GM18909 (cell line): ENCODE results near the gene PANK1.
A peak's percentile ranks its signal among the peaks of the same experiment; 100 is the strongest.

Experiments used
- ATAC-seq: cut with Tn5 transposase; IDR thresholded peaks from one replicate; pipeline ENCODE4 v1.9.1; 2021; ENCODE audit warnings: mild to moderate bottlenecking; ENCODE audit not compliant: unreplicated experiment, poor library complexity

PANK1 gene

DNA sequence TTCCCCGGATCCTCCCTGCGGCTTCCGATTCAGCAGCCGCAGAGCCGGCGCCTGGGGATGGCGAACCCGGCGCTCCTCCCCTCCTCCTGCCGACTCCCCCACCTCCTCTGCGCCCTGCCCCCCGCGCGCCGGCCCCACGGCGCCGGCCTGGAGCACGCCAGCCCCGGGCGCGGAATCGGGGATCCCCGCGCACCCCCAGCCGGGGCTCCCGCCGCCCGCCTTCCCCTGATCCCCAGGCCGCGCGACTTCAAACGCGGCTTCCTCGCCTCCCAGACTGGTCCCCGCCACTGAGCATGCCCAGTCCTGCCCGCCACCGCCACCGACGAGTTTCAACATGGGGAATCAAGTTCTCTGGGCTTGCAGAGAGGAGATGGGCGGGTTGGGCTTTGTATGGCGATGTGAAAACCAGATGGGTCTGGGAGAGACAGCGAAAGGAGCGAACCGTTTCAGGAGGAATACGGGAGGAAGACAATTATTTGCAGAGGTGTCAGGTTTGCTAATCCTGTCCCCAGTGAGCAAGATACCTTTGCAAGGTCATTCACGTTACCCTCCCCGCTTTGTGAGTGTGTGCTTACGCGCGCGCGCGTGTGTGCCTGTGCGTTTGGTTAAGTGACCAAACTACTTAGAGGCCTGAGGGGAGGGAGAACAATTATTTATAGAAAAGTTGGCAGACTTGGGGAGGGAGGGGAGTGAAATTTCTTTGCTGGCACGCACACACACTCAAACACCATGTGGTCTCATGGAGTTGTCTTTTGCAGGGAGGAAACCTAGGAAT is at the start of gene PANK1:
PANK1 (minus strand) TSS at position 276 of the 775 bp plus-strand sequence. CDS start 351 bp downstream, outside the sequence.
- peak; percentile 51 for ATAC-seq

DNA sequence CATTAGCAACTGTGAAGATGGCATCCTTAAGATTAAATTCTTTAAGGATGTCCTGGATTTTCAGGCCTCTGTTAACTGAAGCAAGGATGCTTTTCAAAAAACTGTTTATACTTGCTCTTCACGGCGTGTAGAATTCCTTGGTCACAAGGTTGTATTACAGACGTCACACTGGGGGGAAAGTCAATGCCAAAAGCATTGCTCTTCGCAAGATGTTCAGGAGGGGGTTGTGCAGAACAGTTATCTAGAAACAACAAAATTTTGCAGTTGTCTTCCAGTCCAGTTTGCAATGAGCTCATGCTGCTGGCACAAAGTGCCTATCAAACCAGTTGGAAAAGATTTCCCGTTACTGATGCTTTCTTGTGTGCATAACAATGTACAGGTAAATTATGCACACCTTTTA is 48.1 kb upstream of the PANK1 start:
- ATAC-seq, result no peak

DNA sequence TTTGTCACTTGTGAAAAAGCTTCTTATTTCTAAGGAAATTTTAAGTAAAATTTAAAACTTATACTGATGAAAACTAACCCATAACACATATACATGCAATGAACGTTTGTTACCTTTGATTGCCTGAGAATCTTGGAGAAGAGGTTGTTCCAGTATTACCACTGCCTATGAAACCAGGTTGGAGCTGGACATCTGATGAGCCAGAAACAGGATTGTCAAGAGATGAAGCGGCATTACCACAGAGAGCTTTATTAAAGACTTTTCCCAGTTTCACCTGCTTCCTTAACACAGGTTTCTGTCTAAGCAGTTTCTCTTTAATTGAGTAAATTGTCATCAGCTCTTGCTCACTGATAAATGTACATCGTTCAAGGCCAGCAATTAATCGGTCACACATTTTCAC is 47.4 kb upstream of the PANK1 start:
- ATAC-seq, result no peak

DNA sequence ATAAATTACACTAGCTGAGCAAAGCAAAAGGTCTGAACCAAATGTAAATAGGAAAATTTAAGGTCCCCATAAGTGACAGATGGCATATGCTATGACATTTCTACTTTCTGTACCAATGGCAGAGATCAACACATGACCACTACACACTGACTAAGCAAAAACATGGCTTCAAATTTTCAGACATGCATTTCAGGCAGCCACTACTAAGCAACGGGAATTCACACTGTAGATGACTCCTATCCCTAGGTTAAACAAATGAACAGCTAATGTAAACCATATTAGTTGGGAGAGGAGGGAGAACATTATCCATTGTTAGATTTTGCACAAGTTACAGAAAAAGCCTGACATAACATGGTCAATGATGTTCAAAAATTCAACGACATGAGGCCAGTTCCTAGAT is 45.0 kb upstream of the PANK1 start:
- ATAC-seq, result no peak

DNA sequence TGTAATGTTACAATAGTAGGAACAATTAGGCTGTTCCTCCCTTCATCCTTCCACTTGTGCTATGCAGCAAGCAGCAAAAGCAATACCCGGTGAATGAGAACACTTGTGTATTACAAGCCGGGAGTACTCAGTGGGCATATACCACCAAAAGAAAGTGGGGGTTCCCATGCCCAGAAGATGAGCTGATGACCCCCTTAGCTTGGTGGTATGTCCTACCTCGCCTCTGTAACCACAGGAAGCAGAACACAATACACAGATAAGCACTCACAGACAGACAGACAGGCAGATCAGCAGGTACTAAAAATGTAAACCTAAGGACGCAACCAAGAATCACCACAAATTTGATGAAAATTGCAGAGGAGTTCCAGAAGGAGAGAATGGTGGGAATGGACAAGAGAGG is 40.9 kb upstream of the PANK1 start:
- ATAC-seq, result no peak

DNA sequence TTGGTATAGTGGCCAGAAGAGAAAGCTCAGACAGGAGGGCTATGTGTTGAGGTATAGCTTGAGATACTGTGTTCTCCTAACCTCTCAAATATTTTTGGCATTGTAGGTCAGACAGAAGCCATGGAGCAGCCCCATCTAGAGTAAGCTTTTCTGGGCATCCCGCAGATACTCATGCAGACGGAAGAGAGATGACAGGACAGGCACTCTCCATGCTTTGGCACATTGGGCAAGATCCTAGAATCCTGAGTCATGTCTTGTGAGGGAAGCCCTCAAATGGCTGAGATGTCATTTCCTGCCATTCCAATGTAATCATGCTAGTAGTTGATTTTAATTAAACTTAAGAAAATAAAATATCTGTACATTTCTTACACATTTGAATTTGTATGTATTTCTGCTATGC is 39.6 kb upstream of the PANK1 start:
- no peak for ATAC-seq

DNA sequence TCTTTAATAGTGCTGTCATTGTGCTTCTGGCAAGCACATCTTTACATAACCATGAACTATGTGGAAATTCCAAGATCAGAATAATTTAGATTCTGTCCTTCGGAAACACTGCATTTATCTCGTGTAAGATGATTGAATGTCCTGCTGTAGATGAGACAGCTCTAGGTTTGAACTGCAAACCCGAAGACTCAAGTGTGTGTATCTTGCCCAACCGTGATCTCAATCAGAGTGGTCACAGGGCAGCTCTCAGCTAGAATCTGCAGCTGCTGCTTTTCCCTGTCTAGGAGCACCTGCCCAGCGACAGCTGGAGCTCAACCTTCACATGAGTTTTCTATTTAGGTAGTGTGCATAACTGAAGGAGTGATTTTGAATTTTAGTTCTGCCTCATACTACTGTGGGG is 38.8 kb upstream of the PANK1 start:
- ATAC-seq, result no peak

DNA sequence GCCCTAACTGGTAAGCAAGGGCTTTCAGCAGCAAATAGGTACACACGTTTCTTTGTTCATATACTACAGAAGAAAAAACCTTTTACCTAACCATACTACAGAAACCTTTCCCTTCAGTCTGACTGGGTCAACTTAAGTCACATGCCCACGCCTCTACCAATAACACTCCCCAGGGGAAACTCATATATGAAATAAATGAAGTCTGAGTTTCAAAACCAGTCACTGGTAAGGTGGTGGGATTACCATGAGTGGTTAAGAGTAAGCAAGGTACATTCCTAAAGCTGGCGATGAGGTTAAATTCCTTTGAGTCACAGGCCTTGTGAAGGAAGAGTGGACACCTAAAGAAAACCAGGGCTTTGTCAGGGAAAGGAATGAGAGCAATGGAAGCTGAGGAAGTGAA is 34.9 kb upstream of the PANK1 start:
- ATAC-seq, result no peak

DNA sequence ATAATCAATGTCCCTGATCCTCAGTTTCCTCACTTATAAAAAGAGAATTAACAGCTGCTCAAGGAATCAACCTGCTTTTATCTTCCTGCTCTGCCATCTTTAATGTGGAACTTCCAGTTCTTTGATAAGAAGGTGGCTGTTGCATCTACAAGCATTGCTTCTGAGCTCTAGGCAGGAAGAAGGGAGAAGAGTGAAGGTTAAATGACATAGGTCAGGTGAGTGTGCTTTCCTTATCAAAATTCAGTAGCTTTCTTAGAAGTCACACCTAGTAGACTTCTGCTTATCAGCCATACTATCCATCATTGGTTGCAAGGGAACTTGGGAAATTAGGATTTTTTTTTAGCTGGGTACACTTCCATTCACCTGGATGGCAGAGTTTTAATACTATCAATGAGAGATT is 32.3 kb upstream of the PANK1 start:
- no peak for ATAC-seq

DNA sequence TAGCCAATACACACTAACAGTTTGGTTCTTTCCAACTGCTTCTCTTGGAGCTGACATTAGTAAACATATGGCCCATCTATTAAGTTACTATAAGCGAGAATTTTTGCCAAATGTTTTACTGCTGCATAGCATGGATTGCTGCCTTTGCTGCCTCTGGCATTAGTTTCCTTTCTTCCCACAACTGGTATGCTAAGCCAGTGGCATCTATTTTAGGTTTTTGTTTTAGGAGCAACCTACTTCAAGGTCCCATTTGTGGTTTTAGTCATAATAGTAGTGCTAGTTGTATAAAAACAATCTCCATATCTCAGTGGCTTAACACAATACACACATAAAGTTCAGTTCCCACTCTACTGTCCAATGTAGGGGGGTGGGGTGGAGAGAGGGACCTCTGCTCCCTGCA is 25.9 kb upstream of the PANK1 start:
- ATAC-seq, result no peak

DNA sequence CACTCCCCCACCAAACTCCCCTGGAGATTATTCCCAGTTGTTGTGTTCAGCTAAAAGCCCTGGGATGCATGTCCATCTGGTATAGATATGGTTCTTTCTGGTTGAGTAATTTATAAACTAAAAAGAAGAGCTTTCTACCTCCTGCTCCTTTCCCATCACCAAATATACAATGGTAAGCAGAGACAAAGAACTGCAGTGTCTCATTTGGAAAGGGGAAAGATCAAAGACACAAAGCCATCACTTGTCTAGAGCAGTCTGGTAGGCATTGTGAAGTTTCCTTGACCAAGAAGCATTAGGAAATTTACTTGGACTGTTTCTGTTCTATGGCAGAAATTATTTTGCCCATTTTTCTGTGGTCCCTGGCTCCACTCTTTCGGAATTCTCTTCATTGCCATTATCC is 24.9 kb upstream of the PANK1 start:
- ATAC-seq, result no peak

DNA sequence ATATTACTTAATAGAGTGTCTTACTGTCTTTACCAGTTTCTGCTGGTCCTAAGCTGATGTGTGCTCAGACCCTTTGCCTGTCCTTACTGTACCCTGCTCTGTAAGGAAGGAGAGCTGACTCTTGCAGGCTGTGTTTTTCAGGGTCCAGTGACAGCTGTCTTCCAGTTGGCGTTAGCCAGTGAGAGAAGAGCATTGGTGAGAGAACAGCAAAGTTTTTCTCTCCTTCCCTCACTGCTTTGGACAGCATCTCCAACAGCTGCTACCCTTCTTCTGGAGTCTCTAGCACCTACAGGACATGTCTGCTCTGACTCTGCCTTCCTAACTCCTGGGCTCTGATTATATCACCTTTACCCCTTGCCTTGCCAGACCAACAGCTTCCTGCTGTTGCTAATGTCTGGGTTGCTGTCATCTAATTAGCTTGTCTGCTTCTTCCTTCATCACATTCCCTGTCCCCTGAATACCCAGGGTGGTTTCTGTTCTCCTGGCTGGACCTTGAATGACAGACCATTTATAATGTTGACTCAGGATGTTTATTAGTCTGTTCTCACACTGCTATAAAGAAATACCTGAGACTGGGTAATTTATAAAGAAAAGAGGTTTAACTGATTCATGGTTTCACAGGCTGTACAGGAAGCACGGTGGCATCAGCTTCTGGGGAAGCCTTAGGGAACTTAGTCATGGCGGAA is 23.5 kb upstream of the PANK1 start:
- no peak for ATAC-seq

DNA sequence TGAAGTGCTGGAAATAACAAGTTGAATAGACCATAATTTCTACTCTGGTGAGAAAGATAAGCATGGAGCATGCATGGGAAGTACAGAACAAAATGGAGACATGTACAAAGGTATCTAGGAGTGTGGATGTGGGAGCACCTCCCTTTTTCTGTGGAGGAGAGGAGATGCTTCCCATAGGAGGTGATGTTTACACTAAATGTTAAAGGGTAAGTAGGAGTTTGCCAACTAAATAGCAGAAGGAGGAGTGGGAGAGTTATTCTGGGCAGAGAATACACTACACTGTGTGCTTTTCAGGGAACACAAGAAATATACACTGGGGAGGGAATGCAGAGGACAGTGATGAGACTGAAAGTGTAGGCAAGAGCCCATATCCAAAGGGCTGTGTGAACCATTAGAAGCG is 21.1 kb upstream of the PANK1 start:
- ATAC-seq, result no peak

DNA sequence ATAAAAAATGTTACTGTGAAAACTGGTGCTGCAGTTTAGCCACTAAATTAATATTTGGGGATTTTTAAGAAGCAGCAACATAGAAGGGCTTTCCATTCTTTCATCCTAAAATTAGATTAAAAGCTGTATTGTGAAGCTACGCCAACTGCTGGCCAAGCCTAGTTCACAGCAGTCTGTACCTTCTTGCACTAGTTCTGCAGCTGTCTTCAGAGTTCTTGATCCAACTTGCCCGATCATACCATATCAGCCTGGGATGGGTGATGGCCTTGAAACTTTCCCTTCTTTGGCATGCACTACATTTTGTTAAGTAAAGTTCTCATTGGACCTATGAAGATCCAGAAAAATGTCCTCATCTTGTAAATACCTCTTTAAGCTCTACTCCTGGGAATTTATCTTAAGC is 20.3 kb upstream of the PANK1 start:
- ATAC-seq, result no peak

DNA sequence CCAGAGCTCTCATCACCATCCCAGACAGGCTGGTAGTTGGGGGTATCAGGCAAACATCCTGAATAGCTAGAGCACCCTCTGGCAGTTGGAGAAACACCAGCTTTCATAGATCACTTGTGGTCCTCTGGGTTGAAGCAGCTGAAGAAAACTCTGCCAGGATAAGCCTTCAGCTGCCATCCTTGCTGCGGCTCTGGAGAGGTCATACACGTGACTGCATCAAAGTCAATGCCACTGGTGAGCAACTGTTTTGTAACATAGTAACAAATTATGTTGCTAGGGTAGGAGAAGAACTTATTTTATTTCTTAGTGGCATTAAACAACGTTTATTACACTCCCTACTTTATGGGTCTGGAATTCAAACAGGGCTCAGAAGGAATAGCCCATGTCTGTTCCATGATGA is 19.2 kb upstream of the PANK1 start:
- ATAC-seq, result no peak

DNA sequence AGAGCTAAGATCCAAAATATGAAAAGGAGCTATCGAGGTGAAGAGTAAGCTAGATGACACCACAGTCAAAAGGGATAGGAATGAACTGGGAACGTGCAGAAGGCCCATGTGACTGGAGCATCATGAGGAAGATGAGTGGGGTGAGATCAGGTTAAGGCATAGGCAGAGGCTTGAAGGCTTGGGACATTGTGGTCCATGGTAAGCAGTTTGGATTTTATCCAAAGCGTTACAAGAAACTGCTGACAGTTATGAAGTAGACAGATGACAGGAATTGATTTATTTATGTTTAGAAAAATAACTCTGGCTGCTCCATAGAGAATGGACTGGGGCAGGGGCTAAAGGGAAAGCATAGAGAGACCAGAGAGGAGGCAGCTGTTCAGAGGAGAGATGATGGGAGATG is 18.1 kb upstream of the PANK1 start:
- no peak for ATAC-seq

DNA sequence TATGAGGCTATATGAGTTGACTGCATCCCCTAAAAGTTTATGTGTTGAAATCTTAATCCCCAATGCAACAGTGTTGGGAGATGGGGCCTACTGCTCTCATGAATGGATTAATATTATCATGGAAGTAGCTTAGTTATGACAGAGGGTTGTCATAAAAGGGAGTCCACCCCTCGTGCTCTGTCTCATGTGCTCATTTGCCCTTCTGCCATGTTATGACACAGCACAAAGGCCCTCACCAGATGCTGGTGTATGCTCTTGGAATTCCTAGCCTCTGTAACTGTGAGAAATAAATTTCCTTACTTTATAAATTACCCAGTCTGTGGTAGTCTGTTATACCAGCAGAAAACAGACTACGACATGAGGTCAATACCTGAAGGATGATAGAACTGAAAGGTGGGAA is 17.6 kb upstream of the PANK1 start:
- no peak for ATAC-seq

DNA sequence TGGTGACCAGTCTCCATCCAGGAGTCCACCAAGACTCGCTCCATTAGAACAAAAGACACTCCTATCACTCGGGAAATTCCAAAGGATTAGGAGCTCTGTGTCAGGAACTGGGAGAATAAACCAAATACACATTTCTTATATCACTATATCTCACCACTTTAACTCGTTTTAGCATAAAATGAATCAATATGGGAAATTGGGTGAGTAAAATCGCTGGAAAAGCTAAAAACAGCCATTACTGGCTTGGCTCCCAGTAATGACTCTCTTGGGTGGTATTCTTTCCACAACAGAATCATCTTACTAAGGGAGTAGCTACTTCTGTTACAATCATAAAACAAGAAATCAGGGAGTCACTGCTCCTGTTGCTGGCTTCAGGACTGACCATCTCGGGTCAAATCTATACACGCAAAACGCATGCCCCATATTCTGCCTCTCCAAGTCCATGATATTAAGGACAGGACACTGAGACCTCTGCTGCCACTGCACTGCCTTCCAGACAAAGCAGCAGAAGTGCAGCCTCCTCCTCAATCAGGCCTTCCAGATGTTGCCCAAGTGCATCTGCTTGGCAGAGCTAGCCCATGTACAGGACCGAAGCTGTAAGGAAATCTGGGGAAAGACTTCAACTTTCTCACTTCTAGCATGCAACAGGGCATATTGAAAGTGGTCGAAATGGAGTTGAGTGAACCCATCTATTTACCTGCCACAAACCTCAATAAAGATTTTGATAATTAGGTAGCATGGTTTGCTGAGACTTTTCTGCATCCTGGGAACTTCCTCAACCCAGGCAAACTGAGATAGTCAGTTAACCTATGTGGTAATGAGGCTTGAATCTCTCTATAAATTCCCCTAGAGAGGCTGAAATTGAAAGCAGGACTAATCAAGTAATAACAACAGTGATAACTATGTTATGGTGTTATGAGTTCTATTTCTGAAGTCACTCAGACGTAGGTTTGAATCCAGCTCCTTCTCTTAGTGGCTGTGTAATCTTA is 14.4 kb upstream of the PANK1 start:
- no peak for ATAC-seq

DNA sequence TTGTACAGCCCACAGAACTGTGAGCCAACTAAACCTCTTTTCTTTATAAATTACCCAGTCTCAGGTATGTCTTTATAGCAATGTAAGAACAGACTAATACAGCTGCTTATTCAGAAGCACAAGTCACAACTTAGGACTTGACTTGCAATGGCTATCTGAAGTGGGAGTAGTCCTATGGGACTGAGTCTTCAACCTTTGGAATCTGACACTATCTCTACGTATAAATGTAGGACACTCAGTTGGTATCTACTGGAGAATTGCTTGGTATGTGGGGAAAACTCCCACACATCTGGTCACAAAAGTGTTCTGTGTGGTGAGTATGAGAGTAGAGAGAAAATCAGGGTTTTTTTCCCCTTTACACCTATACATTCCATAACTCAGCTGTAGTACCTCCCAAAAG is 12.3 kb upstream of the PANK1 start:
- ATAC-seq, result no peak

DNA sequence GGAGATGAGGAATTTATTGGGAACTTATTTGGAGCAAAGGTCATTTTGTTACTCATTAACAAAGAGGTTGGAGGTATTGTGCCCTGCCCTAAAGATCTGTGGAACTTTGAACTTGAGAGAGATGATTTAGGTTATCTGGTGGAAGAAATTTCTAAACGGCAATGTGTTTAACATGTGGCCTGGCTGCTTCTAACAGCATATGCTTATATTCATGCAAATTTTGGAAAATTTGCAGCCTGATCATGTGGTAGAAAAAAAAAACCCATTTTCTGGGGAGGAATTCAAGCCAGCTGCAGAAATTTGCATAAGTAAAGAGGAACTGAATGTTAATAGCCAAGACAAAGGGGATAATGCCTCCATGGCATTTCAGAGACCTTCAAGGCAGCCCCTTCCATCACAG is 10.7 kb upstream of the PANK1 start:
- ATAC-seq, result no peak

DNA sequence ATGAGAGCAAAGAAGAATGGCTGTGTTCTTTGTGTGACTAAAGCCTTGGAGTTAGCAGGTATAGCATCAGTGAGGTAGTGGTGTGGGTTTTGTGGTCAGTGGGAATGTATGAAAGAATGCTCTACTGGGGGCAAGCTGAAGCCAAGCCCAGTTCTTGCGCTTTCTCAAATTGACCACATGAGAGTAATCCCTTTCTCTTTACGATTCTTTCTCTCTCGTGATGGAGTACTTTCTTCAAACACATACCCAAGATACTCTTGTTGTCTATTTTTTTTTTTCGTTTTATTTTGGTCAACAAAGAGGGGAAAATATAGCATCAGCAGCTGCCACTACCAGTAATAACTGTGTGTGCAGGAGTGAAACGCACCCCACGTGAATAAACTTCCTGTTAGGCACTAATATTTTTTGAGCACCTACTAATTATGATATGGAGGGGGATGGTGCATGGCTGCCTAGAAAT is 8.4 kb upstream of the PANK1 start:
- peak; percentile 77 for ATAC-seq
